Measurements from ENCODE around the gene PLP1.
"Not testable (repeated sequence)": the region's sequence is repeated elsewhere in the genome, so short reads cannot be mapped to it uniquely, and the experiment has no call there.

DNA sequence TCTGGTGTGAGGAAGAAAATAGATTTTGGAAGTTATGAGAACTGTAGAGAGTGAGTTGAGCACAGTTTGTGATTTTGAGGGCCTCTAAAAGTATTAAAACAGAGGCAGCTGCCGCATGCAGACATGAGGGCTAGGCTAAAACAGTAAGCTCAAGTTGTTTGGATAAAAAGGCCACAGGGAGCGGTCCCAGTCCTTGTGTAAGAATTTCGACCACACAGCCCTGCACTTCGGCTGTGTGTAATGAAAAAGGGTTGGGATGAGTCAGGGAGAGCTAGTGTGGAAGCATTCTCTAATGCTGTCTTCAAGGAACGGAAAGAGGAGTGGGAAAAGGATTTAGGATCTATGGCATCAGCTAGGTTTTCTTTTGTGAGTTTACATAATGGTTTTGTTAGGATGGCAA is 13.1 kb upstream of the PLP1 start:
- TF ChIP-seq ZNF8 (CRISPR knock-in tag; IDR thresholded peaks at IDR 0.05); GLIS3 (CRISPR knock-in tag; IDR thresholded peaks at IDR 0.05); SNAI2 (CRISPR knock-in tag; IDR thresholded peaks at IDR 0.05); ZFP30 (CRISPR knock-in tag; IDR thresholded peaks at IDR 0.05); RARB (CRISPR knock-in tag; IDR thresholded peaks at IDR 0.05); CSDC2 (CRISPR knock-in tag; IDR thresholded peaks at IDR 0.05); ZNF565 (CRISPR knock-in tag; conservative IDR thresholded peaks at IDR 0.05; ENCODE audit: low read depth); ZNF70 (CRISPR knock-in tag; IDR thresholded peaks at IDR 0.05): not testable (repeated sequence)
- TF ChIP-seq, protein P1, sequence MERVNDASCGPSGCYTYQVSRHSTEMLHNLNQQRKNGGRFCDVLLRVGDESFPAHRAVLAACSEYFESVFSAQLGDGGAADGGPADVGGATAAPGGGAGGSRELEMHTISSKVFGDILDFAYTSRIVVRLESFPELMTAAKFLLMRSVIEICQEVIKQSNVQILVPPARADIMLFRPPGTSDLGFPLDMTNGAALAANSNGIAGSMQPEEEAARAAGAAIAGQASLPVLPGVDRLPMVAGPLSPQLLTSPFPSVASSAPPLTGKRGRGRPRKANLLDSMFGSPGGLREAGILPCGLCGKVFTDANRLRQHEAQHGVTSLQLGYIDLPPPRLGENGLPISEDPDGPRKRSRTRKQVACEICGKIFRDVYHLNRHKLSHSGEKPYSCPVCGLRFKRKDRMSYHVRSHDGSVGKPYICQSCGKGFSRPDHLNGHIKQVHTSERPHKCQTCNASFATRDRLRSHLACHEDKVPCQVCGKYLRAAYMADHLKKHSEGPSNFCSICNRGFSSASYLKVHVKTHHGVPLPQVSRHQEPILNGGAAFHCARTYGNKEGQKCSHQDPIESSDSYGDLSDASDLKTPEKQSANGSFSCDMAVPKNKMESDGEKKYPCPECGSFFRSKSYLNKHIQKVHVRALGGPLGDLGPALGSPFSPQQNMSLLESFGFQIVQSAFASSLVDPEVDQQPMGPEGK (CRISPR knock-in tag; IDR thresholded peaks at IDR 0.05; ENCODE audit: borderline replicate concordance): not testable (repeated sequence)
- TF ChIP-seq, protein P2, sequence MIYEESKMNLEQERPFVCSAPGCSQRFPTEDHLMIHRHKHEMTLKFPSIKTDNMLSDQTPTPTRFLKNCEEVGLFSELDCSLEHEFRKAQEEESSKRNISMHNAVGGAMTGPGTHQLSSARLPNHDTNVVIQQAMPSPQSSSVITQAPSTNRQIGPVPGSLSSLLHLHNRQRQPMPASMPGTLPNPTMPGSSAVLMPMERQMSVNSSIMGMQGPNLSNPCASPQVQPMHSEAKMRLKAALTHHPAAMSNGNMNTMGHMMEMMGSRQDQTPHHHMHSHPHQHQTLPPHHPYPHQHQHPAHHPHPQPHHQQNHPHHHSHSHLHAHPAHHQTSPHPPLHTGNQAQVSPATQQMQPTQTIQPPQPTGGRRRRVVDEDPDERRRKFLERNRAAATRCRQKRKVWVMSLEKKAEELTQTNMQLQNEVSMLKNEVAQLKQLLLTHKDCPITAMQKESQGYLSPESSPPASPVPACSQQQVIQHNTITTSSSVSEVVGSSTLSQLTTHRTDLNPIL (CRISPR knock-in tag; IDR thresholded peaks at IDR 0.05; ENCODE audit: low read depth): not testable (repeated sequence)
- TF ChIP-seq, protein P3, sequence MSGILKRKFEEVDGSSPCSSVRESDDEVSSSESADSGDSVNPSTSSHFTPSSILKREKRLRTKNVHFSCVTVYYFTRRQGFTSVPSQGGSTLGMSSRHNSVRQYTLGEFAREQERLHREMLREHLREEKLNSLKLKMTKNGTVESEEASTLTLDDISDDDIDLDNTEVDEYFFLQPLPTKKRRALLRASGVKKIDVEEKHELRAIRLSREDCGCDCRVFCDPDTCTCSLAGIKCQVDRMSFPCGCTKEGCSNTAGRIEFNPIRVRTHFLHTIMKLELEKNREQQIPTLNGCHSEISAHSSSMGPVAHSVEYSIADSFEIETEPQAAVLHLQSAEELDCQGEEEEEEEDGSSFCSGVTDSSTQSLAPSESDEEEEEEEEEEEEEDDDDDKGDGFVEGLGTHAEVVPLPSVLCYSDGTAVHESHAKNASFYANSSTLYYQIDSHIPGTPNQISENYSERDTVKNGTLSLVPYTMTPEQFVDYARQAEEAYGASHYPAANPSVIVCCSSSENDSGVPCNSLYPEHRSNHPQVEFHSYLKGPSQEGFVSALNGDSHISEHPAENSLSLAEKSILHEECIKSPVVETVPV (CRISPR knock-in tag; IDR thresholded peaks at IDR 0.05): not testable (repeated sequence)
- TF ChIP-seq, protein P4, sequence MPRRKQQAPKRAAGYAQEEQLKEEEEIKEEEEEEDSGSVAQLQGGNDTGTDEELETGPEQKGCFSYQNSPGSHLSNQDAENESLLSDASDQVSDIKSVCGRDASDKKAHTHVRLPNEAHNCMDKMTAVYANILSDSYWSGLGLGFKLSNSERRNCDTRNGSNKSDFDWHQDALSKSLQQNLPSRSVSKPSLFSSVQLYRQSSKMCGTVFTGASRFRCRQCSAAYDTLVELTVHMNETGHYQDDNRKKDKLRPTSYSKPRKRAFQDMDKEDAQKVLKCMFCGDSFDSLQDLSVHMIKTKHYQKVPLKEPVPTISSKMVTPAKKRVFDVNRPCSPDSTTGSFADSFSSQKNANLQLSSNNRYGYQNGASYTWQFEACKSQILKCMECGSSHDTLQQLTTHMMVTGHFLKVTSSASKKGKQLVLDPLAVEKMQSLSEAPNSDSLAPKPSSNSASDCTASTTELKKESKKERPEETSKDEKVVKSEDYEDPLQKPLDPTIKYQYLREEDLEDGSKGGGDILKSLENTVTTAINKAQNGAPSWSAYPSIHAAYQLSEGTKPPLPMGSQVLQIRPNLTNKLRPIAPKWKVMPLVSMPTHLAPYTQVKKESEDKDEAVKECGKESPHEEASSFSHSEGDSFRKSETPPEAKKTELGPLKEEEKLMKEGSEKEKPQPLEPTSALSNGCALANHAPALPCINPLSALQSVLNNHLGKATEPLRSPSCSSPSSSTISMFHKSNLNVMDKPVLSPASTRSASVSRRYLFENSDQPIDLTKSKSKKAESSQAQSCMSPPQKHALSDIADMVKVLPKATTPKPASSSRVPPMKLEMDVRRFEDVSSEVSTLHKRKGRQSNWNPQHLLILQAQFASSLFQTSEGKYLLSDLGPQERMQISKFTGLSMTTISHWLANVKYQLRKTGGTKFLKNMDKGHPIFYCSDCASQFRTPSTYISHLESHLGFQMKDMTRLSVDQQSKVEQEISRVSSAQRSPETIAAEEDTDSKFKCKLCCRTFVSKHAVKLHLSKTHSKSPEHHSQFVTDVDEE (CRISPR knock-in tag; IDR thresholded peaks at IDR 0.05): not testable (repeated sequence)
- TF ChIP-seq, protein P5, sequence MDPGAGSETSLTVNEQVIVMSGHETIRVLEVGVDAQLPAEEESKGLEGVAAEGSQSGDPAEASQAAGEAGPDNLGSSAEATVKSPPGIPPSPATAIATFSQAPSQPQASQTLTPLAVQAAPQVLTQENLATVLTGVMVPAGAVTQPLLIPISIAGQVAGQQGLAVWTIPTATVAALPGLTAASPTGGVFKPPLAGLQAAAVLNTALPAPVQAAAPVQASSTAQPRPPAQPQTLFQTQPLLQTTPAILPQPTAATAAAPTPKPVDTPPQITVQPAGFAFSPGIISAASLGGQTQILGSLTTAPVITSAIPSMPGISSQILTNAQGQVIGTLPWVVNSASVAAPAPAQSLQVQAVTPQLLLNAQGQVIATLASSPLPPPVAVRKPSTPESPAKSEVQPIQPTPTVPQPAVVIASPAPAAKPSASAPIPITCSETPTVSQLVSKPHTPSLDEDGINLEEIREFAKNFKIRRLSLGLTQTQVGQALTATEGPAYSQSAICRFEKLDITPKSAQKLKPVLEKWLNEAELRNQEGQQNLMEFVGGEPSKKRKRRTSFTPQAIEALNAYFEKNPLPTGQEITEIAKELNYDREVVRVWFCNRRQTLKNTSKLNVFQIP (CRISPR knock-in tag; IDR thresholded peaks at IDR 0.05; ENCODE audit: borderline replicate concordance, low read depth): not testable (repeated sequence)

Data from SK-N-SH treated with all-trans-retinoic acid at 6 μM for 48 hours (cell line).